Neural cell (in vitro differentiated cells): Measurements from ENCODE around the gene ANKS1B. TPM values are rescaled to one million over a fixed set of nuclear protein-coding genes. Genes with fewer than 3 reads are reported as not detected.
"Not testable (repeated sequence)": the region's sequence is repeated elsewhere in the genome, so short reads cannot be mapped to it uniquely, and the experiment has no call there.

Experiments
- H2AFZ ChIP-seq: fragments of 200-600, 300-800 bp; sonication (generic), shearing (Covaris generic); 2 replicates; pipeline ENCODE4 v1.6.0; 2014; ENCODE audit warnings: low read depth, mild to moderate bottlenecking, antibody characterized with exemption, low read length, moderate library complexity
- H3F3A ChIP-seq: fragments of 200-600 bp; shearing (Covaris generic); 2 replicates; pipeline ENCODE4 v1.6.1; 2016; ENCODE audit warnings: mild to moderate bottlenecking, moderate library complexity, mixed read lengths, antibody characterized with exemption, low read length; ENCODE audit not compliant: insufficient read depth, poor library complexity, severe bottlenecking
- H3K27ac ChIP-seq: fragments of 200-600, 300-800 bp; sonication (generic), shearing (Covaris generic); 2 replicates; pipeline ENCODE4 v1.5.1; 2014; ENCODE audit warnings: mild to moderate bottlenecking, low read length, moderate library complexity
- H3K27me3 ChIP-seq: fragments of 300-800, 200-600 bp; sonication (generic), shearing (Covaris generic); 2 replicates; pipeline ENCODE4 v1.6.0; 2014; ENCODE audit warnings: mild to moderate bottlenecking, low read depth, low read length, moderate library complexity; ENCODE audit not compliant: insufficient read depth
- H3K36me3 ChIP-seq: fragments of 300-800, 200-600 bp; sonication (generic), shearing (Covaris generic); 2 replicates; pipeline ENCODE4 v1.5.1; 2014; ENCODE audit warnings: mild to moderate bottlenecking, antibody characterized with exemption, low read length, moderate library complexity; ENCODE audit not compliant: insufficient read depth
- H3K4me2 ChIP-seq: fragments of 300-800, 200-600 bp; sonication (generic), shearing (Covaris generic); 2 replicates; pipeline ENCODE4 v1.6.0; 2014; ENCODE audit warnings: mild to moderate bottlenecking, low read length
- H3K4me3 ChIP-seq: fragments of 300-800, 200-600 bp; sonication (generic), shearing (Covaris generic); 2 replicates; pipeline ENCODE4 v1.5.1; 2014; ENCODE audit warnings: mild to moderate bottlenecking, low read length, moderate library complexity
- H3K79me2 ChIP-seq: fragments of 200-600 bp; shearing (Covaris generic); replicated peaks from 2 replicates; pipeline ENCODE4 v1.6.0; 2014; ENCODE audit warnings: mild to moderate bottlenecking, low read length, moderate library complexity; ENCODE audit not compliant: insufficient read depth
- H3K9ac ChIP-seq: fragments of 300-800, 200-600 bp; sonication (generic), shearing (Covaris generic); 2 replicates; pipeline ENCODE4 v1.6.1; 2016; ENCODE audit warnings: mild to moderate bottlenecking, low read length, mixed read lengths
- H3K9me2 ChIP-seq: fragments of 200-600 bp; shearing (Covaris generic); 2 replicates; pipeline ENCODE4 v1.6.1; 2016; ENCODE audit warnings: mild to moderate bottlenecking, low read length, mixed read lengths; ENCODE audit not compliant: insufficient read depth
- H3K9me3 ChIP-seq: fragments of 200-600, 300-800 bp; sonication (generic), shearing (Covaris generic); 2 replicates; pipeline ENCODE4 v1.6.1; 2016; ENCODE audit warnings: mild to moderate bottlenecking, mixed run types, low read length, moderate library complexity, mixed read lengths
- H4K20me1 ChIP-seq: fragments of 200-600 bp; shearing (Covaris generic); 2 replicates; pipeline ENCODE4 v1.6.1; 2016; ENCODE audit warnings: mild to moderate bottlenecking, mixed run types; ENCODE audit not compliant: insufficient read depth
- EP300 ChIP-seq: fragments of 450-650 bp; conservative IDR thresholded peaks from 2 replicates; pipeline ENCODE4 v1.6.1; 2014; ENCODE audit warnings: antibody characterized with exemption, mild to moderate bottlenecking, moderate library complexity; ENCODE audit not compliant: poor library complexity, severe bottlenecking
- EZH2 ChIP-seq: fragments of 200-600, 300-800 bp; shearing (Covaris generic), sonication (generic); IDR thresholded peaks from 2 replicates; pipeline ENCODE4 v1.6.1; 2014; ENCODE audit warnings: antibody characterized with exemption, low read length, borderline replicate concordance, mild to moderate bottlenecking; ENCODE audit not compliant: insufficient read depth, poor library complexity, severe bottlenecking
- MXI1 ChIP-seq: fragments of 450-650 bp; conservative IDR thresholded peaks from 2 replicates; pipeline ENCODE4 v1.6.1; 2014; ENCODE audit warnings: antibody characterized with exemption, mild to moderate bottlenecking; ENCODE audit not compliant: poor library complexity, severe bottlenecking
- POLR2AphosphoS5 ChIP-seq: IDR thresholded peaks from 2 replicates; pipeline ENCODE4 v1.6.1; 2012
- RAD21 ChIP-seq: fragments of 450-650 bp; conservative IDR thresholded peaks from 2 replicates; pipeline ENCODE4 v1.6.1; 2014; ENCODE audit warnings: antibody characterized with exemption, mild to moderate bottlenecking, moderate library complexity
- REST ChIP-seq: IDR thresholded peaks from 2 replicates; pipeline ENCODE4 v1.6.1; 2012; ENCODE audit warnings: borderline replicate concordance
- SMC3 ChIP-seq: fragments of 450-650 bp; conservative IDR thresholded peaks from 2 replicates; pipeline ENCODE4 v1.6.1; 2014; ENCODE audit warnings: antibody characterized with exemption, mild to moderate bottlenecking, moderate library complexity; ENCODE audit not compliant: poor library complexity
- TAF1 ChIP-seq: IDR thresholded peaks from 2 replicates; pipeline ENCODE4 v1.6.1; 2012; ENCODE audit warnings: low read depth
- polyA plus RNA-seq: library from polyadenylated mRNA; depleted of rRNA; stranded (reverse); fragments of >200 nt; gene quantifications from 2 replicates; pipeline ENCODE4 v1.2.3, GENCODE V29; 2014

The ANKS1B gene
- polyA plus RNA-seq, 1 donor from 2014 or later: 65.6 TPM

- no peaks in the 10 kb centered on the region for H3K79me2 ChIP-seq
- no peaks in the 10 kb centered on the region for H3K9me3 ChIP-seq
- H2AFZ ChIP-seq: no peak within 1 kb of the TSS
- no peaks in the 10 kb centered on the region for H3K9me2 ChIP-seq
- H4K20me1 ChIP-seq: no peaks in the 10 kb centered on the region
- no peaks in the 10 kb centered on the region for H3F3A ChIP-seq
- H3K27ac ChIP-seq: no peak within 1 kb of the TSS
- no peaks in the 10 kb centered on the region for H3K27me3 ChIP-seq
- no peak for TF ChIP-seq EP300
- no peak within 1 kb of the TSS for H3K4me3 ChIP-seq
- H3K4me2 ChIP-seq: no peak within 1 kb of the TSS
- no peaks in the 10 kb centered on the region for H3K36me3 ChIP-seq
- H3K9ac ChIP-seq: no peak within 1 kb of the TSS
Observed at GRCh38 chr12:99647453-99647852, 337.3 kb downstream of the ANKS1B start, which contains the start of gene GARIN6. TSS of gene GARIN6 (plus strand) at chr12:99647753. CDS start at chr12:99648175, 422 bp downstream.

- Histone ChIP-seq H3F3A (no peaks in the 10 kb centered on the region), H3K9me2 (no peaks in the 10 kb centered on the region), H3K4me2 (no peak overlapping the region), H2AFZ (no peak overlapping the region), H3K4me3 (no peak overlapping the region), H3K9me3 (no peaks in the 10 kb centered on the region), H3K36me3 (no peaks in the 10 kb centered on the region), H3K27ac (no peak overlapping the region), H4K20me1 (no peaks in the 10 kb centered on the region), H3K9ac (no peak overlapping the region), H3K79me2 (no peaks in the 10 kb centered on the region), H3K27me3 (no peaks in the 10 kb centered on the region)
- TF ChIP-seq TAF1 (no peak), RAD21 (no peak)
Observed at GRCh38 chr12:99644629-99645028, 340.1 kb downstream of the ANKS1B start.

GRCh38 chr12:99627459-99627858 is 357.3 kb downstream of the ANKS1B start:
- TF ChIP-seq REST (no peak), POLR2AphosphoS5 (no peak), EP300 (no peak), SMC3 (no peak), MXI1 (no peak), EZH2 (no peak), RAD21 (no peak), TAF1 (no peak)
- Histone ChIP-seq H3K79me2 (no peaks in the 10 kb centered on the region), H3K9ac (no peak overlapping the region), H3K4me3 (no peak overlapping the region), H3K27me3 (no peaks in the 10 kb centered on the region), H3K36me3 (no peaks in the 10 kb centered on the region), H3K27ac (no peak overlapping the region), H3K4me2 (no peak overlapping the region), H2AFZ (no peak overlapping the region), H3K9me3 (no peaks in the 10 kb centered on the region), H3K9me2 (no peaks in the 10 kb centered on the region), H3F3A (no peaks in the 10 kb centered on the region), H4K20me1 (no peaks in the 10 kb centered on the region)

GRCh38 chr12:99624591-99624990 is 360.1 kb downstream of the ANKS1B start:
- not testable (repeated sequence) for H3K27me3 ChIP-seq, H3F3A ChIP-seq, H3K9me2 ChIP-seq, H3K79me2 ChIP-seq, H3K9me3 ChIP-seq, H3K36me3 ChIP-seq, H3K4me3 ChIP-seq, H3K4me2 ChIP-seq, H2AFZ ChIP-seq, H3K27ac ChIP-seq, H3K9ac ChIP-seq, H4K20me1 ChIP-seq
